WERI-Rb-1 (cell line): Measurements from ENCODE around the gene PRPF8.

Experiments
- DNase-seq: peaks from one replicate; pipeline ENCODE4 v3.0.0-alpha.2; 2020
- H3K27ac ChIP-seq: fragments of 250-450 bp; sonication (Bioruptor Pico); 2 replicates; pipeline ENCODE4 v1.5.1; 2020; ENCODE audit warnings: mild to moderate bottlenecking, moderate library complexity
- H3K27me3 ChIP-seq: fragments of 250-450 bp; sonication (Bioruptor Pico); 2 replicates; pipeline ENCODE4 v1.5.1; 2021; ENCODE audit warnings: mild to moderate bottlenecking, low read depth, moderate library complexity; ENCODE audit not compliant: insufficient read depth, severe bottlenecking
- H3K36me3 ChIP-seq: fragments of 250-450 bp; sonication (Bioruptor Pico); 2 replicates; pipeline ENCODE4 v1.5.1; 2020; ENCODE audit warnings: mild to moderate bottlenecking, moderate library complexity
- H3K4me3 ChIP-seq: 2 replicates; pipeline ENCODE4 v1.5.1; 2011; ENCODE audit warnings: low read depth, mild to moderate bottlenecking, control low read depth, low read length
- H3K9me3 ChIP-seq: fragments of 250-450 bp; sonication (Bioruptor Pico); 2 replicates; pipeline ENCODE4 v1.5.1; 2021; ENCODE audit warnings: mild to moderate bottlenecking, moderate library complexity; ENCODE audit not compliant: severe bottlenecking
- CTCF ChIP-seq: IDR thresholded peaks from 2 replicates; pipeline ENCODE4 v1.5.1; 2011; ENCODE audit warnings: low read depth, mild to moderate bottlenecking, control low read depth, inconsistent platforms, low read length

Gene PRPF8

GRCh38 chr17:1644493-1645206 is 40.0 kb downstream of the PRPF8 start:
- Histone ChIP-seq H3K27ac (peak overlapping the region; percentile 79), H3K9me3 (no peaks in the 10 kb centered on the region), H3K36me3 (peaks cover 5% of the 10 kb centered on the region; the same call in 1 of the 2 replicates), H3K27me3 (no peaks in the 10 kb centered on the region), H3K4me3 (no peak overlapping the region)
- TF ChIP-seq CTCF = no peak
- no peak for DNase-seq

GRCh38 chr17:1643999-1644492 is 40.6 kb downstream of the PRPF8 start:
- Histone ChIP-seq H3K9me3 (no peaks in the 10 kb centered on the region), H3K36me3 (0 out of 2 replicates have a peak, but pooled peaks cover 2% of the 10 kb centered on the region), H3K4me3 (no peak overlapping the region), H3K27ac (no peak overlapping the region; the same call in 1 of the 2 replicates), H3K27me3 (no peaks in the 10 kb centered on the region)
- TF ChIP-seq CTCF = no peak
- no peak for DNase-seq

- Histone ChIP-seq H3K9me3 (no peaks in the 10 kb centered on the region), H3K36me3 (0 out of 2 replicates have a peak, but pooled peaks cover 2% of the 10 kb centered on the region), H3K27me3 (no peaks in the 10 kb centered on the region), H3K4me3 (no peak overlapping the region), H3K27ac (no peak overlapping the region)
- DNase-seq = no peak
- no peak for TF ChIP-seq CTCF
Observed at GRCh38 chr17:1643293-1643998, 41.2 kb downstream of the PRPF8 start.

GRCh38 chr17:1641065-1641403 is 43.6 kb downstream of the PRPF8 start:
- H3K36me3 ChIP-seq = 0 out of 2 replicates have a peak, but pooled peaks cover 2% of the 10 kb centered on the region
- 0 out of 2 replicates have a peak, but pooled peaks have one; percentile 12 for TF ChIP-seq CTCF
- H3K9me3 ChIP-seq = no peaks in the 10 kb centered on the region
- H3K4me3 ChIP-seq = no peak overlapping the region
- no peak for DNase-seq
- no peaks in the 10 kb centered on the region for H3K27me3 ChIP-seq
- no peak overlapping the region for H3K27ac ChIP-seq

- no peak for TF ChIP-seq CTCF
- no peak overlapping the region for H3K4me3 ChIP-seq
- H3K36me3 ChIP-seq = 0 out of 2 replicates have a peak, but pooled peaks cover 2% of the 10 kb centered on the region
- no peak for DNase-seq
- no peak overlapping the region for H3K27ac ChIP-seq
- no peaks in the 10 kb centered on the region for H3K27me3 ChIP-seq
- no peaks in the 10 kb centered on the region for H3K9me3 ChIP-seq
Observed at GRCh38 chr17:1640329-1641064, 44.2 kb downstream of the PRPF8 start.
